Fibroblast of the aortic adventitia (primary cell): ENCODE measurements around the gene RAP1GAP2. TPM values are rescaled to one million over a fixed set of nuclear protein-coding genes. Genes with fewer than 3 reads are reported as not detected.

Source experiments
- DNase-seq: peaks from one replicate; pipeline ENCODE4 v3.0.0-alpha.2; 2010; ENCODE audit warnings: low read depth
- H3K4me3 ChIP-seq: 2 replicates; pipeline ENCODE4 v1.5.1; 2011; ENCODE audit warnings: low read depth, mild to moderate bottlenecking, control low read depth, low read length, moderate library complexity
- total RNA-seq: library from RNA; depleted of rRNA; stranded (reverse); fragments of >200 nt; gene quantifications from 2 replicates; pipeline ENCODE4 v1.2.3, GENCODE V29; 2012; ENCODE audit warnings: low replicate concordance
- TF ChIP-seq, protein P1 (sequence below): IDR thresholded peaks from 2 replicates; pipeline ENCODE4 v1.5.1; 2011; ENCODE audit warnings: mild to moderate bottlenecking, low read length, control low read depth, inconsistent platforms; ENCODE audit not compliant: insufficient read depth

The RAP1GAP2 gene
- total RNA-seq, 1 donor: 5.0 TPM

DNA sequence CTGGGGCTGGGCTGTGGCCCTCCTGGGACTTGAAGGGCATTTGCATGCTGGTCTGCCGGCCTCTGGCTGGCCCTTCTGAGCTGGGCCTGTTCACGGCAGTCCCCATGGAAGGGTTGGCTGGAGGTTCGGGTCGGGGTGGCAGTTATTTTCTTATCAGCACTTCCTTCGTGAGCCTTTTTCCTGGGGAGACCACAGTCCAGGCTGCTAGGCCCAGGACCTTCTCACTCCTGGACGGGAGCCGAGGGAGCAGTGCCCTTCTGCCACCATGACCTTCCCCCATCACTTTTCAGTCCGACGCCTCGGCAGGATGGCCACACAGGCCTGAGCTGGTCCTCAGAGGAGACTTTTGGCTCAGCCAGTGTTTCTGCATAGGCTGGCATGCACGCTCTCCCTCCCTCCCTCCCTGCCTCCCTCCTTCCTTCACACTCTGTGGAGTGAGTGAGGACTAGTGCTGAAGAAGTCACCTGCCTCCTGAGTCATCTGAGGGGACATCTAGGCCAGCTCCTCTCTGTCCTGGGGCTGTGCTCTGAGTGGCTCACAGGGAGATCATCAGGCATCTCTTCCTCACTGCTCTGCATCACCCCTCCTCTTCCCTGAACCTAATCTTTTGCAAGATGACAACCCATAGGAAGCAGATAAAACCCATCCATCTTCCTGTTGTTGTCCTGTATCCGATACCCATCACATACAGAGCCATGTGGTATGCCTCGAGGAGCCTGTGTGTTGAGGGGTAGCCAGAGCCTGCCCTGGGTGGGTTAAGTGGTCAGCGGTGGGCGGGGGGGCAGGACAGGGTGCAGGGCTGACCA is 109.7 kb downstream of the RAP1GAP2 start:
- DNase-seq: no peak
- TF ChIP-seq, protein P1, sequence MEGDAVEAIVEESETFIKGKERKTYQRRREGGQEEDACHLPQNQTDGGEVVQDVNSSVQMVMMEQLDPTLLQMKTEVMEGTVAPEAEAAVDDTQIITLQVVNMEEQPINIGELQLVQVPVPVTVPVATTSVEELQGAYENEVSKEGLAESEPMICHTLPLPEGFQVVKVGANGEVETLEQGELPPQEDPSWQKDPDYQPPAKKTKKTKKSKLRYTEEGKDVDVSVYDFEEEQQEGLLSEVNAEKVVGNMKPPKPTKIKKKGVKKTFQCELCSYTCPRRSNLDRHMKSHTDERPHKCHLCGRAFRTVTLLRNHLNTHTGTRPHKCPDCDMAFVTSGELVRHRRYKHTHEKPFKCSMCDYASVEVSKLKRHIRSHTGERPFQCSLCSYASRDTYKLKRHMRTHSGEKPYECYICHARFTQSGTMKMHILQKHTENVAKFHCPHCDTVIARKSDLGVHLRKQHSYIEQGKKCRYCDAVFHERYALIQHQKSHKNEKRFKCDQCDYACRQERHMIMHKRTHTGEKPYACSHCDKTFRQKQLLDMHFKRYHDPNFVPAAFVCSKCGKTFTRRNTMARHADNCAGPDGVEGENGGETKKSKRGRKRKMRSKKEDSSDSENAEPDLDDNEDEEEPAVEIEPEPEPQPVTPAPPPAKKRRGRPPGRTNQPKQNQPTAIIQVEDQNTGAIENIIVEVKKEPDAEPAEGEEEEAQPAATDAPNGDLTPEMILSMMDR: no peak
- no peak overlapping the region for H3K4me3 ChIP-seq

DNA sequence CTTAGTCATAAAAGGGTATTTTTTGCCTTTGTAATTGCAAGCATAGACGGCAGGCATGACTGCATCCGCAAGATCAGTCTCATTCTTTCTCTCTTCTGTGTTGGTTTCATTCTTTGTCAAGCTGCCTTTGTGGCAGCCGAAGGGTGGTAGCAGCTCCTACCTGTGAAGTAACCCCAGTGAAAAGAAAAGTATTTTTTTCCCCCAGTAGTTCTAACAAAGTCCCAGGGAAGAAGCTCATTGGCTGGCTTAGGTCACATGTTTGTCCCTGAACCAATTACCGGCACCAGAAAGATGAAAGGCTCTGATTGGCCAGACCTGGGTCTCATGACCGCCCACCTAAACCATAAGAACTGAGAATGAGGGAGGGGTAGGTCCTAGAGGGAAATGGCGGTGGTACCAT is 110.7 kb downstream of the RAP1GAP2 start:
- TF ChIP-seq, protein P1: no peak
- H3K4me3 ChIP-seq: no peak overlapping the region
- no peak for DNase-seq

GRCh38 chr17:2909175-2909845 is 113.1 kb downstream of the RAP1GAP2 start:
- TF ChIP-seq, protein P1: no peak
- no peak for DNase-seq
- no peak overlapping the region for H3K4me3 ChIP-seq

DNA sequence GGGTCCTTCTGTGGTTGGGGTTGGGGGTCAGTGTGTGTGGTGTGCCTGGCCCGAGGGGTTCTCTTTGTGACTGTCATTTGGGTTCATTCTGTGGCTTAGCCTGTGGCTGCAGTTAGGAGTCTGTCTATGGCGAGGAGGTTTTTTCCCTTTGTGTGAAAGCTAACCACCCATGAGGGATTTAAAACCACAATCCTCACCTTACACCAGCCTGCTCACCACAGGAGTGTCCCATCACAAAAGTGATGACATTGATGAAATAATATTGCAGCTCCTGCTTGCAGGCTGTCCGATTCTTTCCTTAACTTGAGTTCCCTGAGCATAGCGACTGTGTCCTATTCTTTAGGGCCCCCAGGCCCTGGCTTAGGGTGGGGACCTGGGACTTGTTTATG is 113.6 kb downstream of the RAP1GAP2 start:
- H3K4me3 ChIP-seq: no peak overlapping the region
- DNase-seq: no peak
- TF ChIP-seq, protein P1: no peak

DNA sequence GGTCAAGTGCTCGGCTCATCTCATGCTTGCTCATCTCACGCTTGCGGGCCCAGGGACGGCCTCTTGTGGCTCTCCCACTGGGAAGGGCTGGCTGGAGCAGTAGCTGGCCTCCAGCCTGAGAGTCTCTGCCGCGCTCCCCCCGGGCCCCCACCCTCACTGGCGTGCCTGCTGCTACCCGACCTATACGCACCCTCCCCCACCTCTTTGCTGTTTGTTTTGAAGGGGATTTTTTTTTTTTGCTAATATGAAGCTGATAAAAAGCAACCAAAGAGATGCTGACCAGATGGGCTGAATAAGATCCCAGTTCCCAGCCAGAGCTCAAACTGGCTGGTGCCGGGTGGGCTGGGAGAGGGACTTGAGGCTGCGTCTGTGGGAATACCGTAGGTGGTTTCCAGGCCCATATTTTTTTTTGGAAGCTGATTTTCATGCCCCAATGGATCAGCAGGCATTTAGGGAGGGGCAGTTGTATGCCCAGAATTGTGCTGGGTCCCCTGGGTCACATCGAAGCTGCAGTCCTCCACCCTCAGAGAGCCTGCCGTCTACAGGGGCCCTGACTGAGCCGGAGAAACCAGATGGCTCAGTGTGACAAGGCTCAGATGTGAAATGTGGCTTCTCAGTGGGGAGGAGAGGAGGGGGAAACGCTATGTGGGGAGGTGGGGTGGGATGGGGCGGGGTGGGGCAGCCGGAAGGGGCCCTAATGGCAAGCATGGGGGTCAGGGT is 115.0 kb downstream of the RAP1GAP2 start:
- H3K4me3 ChIP-seq: no peak overlapping the region
- DNase-seq: no peak
- TF ChIP-seq, protein P1: no peak

GRCh38 chr17:2911755-2912111 is 115.5 kb downstream of the RAP1GAP2 start:
- TF ChIP-seq, protein P1: no peak
- DNase-seq: no peak
- no peak overlapping the region for H3K4me3 ChIP-seq
